Right atrium auricular region (tissue), 2 donors: ENCODE data around the gene CDO1. TPM values are rescaled to one million over a fixed set of nuclear protein-coding genes. Genes with fewer than 3 reads are reported as not detected.

Experiments
- DNase-seq: peaks from one replicate; pipeline ENCODE4 v3.0.0-alpha.2; 2019; ENCODE audit warnings: low spot score
- H3K27ac ChIP-seq, 2 donors: fragments of 200-600 bp; sonication (generic); 1 replicate in 1 of 2; 2 replicates in 1 of 2; pipeline ENCODE4 v1.5.1; 2016 to 2019
- H3K27me3 ChIP-seq, 2 donors: fragments of 200-600 bp; sonication (generic); one replicate each; pipeline versions ENCODE4 v1.5.1 to v1.6.0; 2017 to 2019
- H3K36me3 ChIP-seq: fragments of 200-600 bp; sonication (generic); one replicate; pipeline ENCODE4 v1.5.1; 2016
- H3K4me1 ChIP-seq, 2 donors: fragments of 200-600 bp; sonication (generic); one replicate each; pipeline versions ENCODE4 v1.5.1 to v1.6.0; 2017 to 2019
- H3K4me3 ChIP-seq, 2 donors: fragments of 200-600 bp; sonication (generic); 1 replicate in 1 of 2; 2 replicates in 1 of 2; pipeline ENCODE4 v1.5.1; 2017 to 2019; ENCODE audit warnings: mild to moderate bottlenecking in 1 of 2, moderate library complexity in 1 of 2
- H3K9me3 ChIP-seq, 2 donors: fragments of 200-600 bp; sonication (generic); one replicate each; pipeline ENCODE4 v1.5.1; 2019
- total RNA-seq, 2 donors: library from RNA; depleted of rRNA; stranded (reverse); fragments of >200 nt; gene quantifications; one replicate each; pipeline ENCODE4 v1.1.0, GENCODE V29; 2016
- TF ChIP-seq, protein P1 (sequence below), 2 donors: fragments of 200-600 bp; sonication (generic); IDR thresholded peaks; one replicate each; pipeline ENCODE4 v1.5.1; 2019; ENCODE audit warnings: antibody characterized with exemption in 2 of 2

CDO1 gene
- total RNA-seq, 2 donors from 2014 or later: 24.7 to 66.0 TPM

DNA sequence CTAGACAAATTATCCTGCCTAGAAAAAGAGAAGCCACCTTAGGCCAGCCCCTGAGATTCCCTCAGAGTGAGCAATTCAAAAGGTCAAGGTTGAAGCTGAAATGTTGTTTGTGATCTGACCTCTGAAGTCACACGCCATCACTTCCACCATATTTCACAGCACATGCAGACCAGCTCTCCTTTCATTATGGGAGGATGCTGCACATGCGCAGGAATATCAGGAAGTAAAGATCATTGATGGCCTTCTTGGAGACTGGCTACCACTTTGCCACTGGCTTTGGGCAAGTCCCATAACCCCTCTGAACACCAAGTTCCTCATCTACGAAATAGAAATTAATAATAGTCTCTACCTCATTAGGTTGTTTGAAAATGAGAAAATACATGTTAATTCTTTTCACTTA, 39.5 kb downstream of the CDO1 start:
- Histone ChIP-seq H3K4me1 (peaks cover 0 to 5% of the 10 kb centered on the region in 2 donors), H3K9me3 (no peaks in the 10 kb centered on the region), H3K4me3 (no peak overlapping the region), H3K27me3 (no peaks in the 10 kb centered on the region), H3K27ac (no peak overlapping the region), H3K36me3 (no peaks in the 10 kb centered on the region)
- TF ChIP-seq, protein P1, sequence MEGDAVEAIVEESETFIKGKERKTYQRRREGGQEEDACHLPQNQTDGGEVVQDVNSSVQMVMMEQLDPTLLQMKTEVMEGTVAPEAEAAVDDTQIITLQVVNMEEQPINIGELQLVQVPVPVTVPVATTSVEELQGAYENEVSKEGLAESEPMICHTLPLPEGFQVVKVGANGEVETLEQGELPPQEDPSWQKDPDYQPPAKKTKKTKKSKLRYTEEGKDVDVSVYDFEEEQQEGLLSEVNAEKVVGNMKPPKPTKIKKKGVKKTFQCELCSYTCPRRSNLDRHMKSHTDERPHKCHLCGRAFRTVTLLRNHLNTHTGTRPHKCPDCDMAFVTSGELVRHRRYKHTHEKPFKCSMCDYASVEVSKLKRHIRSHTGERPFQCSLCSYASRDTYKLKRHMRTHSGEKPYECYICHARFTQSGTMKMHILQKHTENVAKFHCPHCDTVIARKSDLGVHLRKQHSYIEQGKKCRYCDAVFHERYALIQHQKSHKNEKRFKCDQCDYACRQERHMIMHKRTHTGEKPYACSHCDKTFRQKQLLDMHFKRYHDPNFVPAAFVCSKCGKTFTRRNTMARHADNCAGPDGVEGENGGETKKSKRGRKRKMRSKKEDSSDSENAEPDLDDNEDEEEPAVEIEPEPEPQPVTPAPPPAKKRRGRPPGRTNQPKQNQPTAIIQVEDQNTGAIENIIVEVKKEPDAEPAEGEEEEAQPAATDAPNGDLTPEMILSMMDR (IDR thresholded peaks at IDR 0.05): no peak
- DNase-seq: no peak

DNA sequence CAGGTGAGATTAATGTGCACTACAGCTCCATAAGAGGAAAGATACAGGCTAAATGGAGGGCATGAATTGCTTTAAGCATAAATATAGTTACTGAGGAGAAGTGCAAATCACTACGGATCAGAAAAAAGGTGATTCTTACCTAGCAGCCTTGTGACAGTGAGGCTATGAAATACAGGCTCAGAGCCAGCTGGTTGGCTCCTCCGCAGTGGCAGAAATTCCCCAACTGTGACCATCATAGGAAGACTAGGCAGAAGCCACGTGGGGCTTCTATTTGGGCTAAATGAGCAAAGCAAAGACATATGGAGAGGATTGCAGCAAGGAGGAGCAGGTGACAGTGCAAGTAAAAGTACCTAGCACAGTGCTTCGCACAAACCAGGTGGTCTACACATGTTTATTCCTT, 40.5 kb downstream of the CDO1 start:
- no peaks in the 10 kb centered on the region for H3K36me3 ChIP-seq
- DNase-seq: no peak
- no peaks in the 10 kb centered on the region for H3K9me3 ChIP-seq
- H3K4me3 ChIP-seq: no peak overlapping the region
- peaks cover 0 to 5% of the 10 kb centered on the region in 2 donors for H3K4me1 ChIP-seq
- TF ChIP-seq, protein P1 (IDR thresholded peaks at IDR 0.05): no peak
- no peak overlapping the region for H3K27ac ChIP-seq
- H3K27me3 ChIP-seq: no peaks in the 10 kb centered on the region

DNA sequence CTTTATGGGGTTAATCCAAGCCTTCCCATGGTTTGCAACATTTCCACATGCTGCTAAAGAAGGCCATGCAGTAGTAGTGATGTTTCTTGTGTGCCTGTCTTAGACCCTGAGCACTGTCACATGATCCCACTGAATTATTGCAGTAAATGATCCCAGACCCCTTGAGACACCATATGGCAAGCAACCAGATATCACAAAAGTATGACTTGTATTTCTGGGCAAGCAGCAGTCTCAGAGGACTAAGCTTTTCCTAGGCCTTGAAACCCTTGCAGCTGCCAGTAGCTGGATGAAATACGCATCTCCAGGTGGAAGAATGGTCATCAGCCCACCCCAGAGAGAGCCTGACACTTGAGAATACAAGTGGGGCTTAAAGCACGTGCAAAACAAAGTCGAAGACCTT, 41.8 kb downstream of the CDO1 start:
- TF ChIP-seq, protein P1 (IDR thresholded peaks at IDR 0.05): no peak
- Histone ChIP-seq H3K36me3 (no peaks in the 10 kb centered on the region), H3K9me3 (no peaks in the 10 kb centered on the region), H3K4me3 (no peak overlapping the region), H3K4me1 (peaks cover 0 to 5% of the 10 kb centered on the region in 2 donors), H3K27ac (no peak overlapping the region), H3K27me3 (no peaks in the 10 kb centered on the region)
- no peak for DNase-seq

DNA sequence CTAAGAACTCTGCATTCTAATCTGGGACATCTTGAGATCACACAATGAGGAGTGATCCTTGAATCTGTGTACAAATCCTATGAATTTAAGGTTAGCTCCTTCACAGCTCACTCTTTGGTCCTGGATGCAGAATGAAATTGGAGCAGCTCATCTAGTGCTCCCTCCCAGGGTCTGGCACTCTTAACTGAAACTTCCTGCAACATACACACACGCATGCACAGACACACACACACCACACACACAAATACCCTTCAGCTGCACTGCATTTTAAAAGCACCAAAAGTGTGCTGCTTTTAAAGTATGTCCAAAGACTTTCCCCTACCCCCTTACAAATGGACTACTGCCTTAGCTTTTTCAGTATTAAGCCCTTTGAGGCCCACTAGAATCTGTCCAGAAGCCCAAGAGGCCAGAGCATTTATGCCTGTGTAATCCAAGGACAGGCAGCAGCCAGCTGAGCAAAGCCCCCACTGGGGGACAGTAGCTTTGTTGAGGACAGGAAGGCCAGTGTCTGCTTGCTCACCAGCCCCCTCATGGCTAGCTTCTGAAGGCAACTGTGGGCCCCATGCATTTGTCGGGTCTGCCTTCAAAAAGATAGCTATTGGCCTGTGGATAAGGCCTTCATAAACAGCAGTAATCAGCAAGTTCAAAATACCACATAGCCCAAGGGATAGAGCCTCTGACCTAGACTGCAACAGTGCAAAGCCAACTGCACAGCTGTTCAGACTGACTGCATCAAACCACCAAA, 43.6 kb downstream of the CDO1 start:
- Histone ChIP-seq H3K36me3 (no peaks in the 10 kb centered on the region), H3K27me3 (no peaks in the 10 kb centered on the region), H3K27ac (peak overlapping the region in 1 of 2 donors; percentile 35), H3K9me3 (no peaks in the 10 kb centered on the region), H3K4me1 (peaks cover 0 to 5% of the 10 kb centered on the region in 2 donors), H3K4me3 (no peak overlapping the region)
- DNase-seq: no peak
- TF ChIP-seq, protein P1 (IDR thresholded peaks at IDR 0.05): no peak

DNA sequence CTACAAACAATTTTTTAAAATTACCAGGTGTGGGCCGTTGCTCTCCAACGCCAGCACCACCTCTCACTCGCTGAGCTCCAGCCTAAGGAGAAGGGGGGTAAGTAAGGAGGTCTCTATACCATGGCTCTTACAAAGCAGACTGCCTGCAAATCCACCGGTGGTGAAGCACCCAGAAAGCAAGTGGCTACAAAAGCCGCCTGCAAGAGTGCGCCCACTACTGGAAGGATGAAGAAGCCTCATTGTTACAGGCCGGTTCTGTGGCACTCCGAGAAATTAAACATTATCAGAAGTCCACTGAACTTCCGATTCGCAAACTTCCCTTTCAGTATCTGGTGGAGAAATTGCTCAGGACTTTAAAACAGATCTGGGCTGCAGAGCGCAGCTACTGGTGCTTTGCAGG, 46.0 kb downstream of the CDO1 start:
- Histone ChIP-seq H3K36me3 (no peaks in the 10 kb centered on the region), H3K4me1 (peaks cover 0 to 5% of the 10 kb centered on the region in 2 donors), H3K27ac (no peak overlapping the region), H3K4me3 (no peak overlapping the region), H3K9me3 (no peaks in the 10 kb centered on the region), H3K27me3 (no peaks in the 10 kb centered on the region)
- TF ChIP-seq, protein P1 (IDR thresholded peaks at IDR 0.05): no peak
- no peak for DNase-seq

DNA sequence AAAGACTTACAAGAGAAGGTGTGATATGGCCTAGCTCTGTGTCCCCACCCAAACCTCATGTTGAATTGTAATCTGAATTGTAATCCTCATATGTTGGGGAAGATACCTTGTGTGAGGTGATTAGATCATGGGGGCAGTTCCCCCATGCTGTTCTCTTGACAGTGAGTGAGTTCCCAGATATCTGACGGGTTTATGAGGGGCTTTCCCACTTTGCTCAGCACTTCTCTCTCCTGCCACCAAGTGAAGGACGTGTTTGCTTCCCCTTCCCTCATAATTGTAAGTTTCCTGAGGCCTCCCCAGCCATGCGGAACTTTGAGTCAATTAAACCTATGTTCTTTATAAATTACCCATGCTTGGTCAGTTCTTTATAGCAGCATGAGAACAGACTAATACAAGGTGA, 49.0 kb downstream of the CDO1 start:
- TF ChIP-seq, protein P1 (IDR thresholded peaks at IDR 0.05): no peak
- Histone ChIP-seq H3K9me3 (no peaks in the 10 kb centered on the region), H3K4me1 (no peaks in the 10 kb centered on the region), H3K36me3 (no peaks in the 10 kb centered on the region), H3K27me3 (no peaks in the 10 kb centered on the region), H3K27ac (no peak overlapping the region), H3K4me3 (no peak overlapping the region)
- DNase-seq: no peak
